ENCODE data around the gene DKKL1.

DNA sequence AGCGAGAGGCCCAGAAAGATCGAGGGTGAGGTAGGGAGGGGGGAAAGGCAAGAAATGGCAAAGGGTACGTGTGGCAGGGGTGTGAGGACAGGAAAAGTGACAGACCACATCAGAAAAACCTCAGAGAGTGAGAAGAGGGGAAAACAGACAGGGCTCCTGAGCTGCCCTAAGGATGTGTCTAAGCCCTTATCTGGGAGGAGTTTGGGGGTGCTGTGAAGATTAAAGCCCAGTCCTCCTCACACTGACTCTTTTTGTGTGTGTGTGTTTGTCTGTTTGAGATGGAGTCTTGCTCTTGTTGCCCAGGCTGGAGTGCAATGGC, 60.3 kb downstream of the DKKL1 start:
- TF ChIP-seq SUZ12 (IDR thresholded peaks at IDR 0.05; ENCODE audit: extremely low read depth, insufficient read depth, insufficient read length): no peak
- no peak for TF ChIP-seq ZNF274 (IDR thresholded peaks at IDR 0.05; ENCODE audit: low read depth, low read length)
- TF ChIP-seq YY1 (IDR thresholded peaks at IDR 0.05; ENCODE audit: insufficient read depth, insufficient read length): no peak
